Astrocyte (in vitro differentiated cells and primary cell): ENCODE measurements around the gene B3GALT6. TPM values are rescaled to one million over a fixed set of nuclear protein-coding genes. Genes with fewer than 3 reads are reported as not detected.

Experiments used
- DNase-seq: peaks from one replicate; pipeline ENCODE4 v3.0.0-alpha.2; 2010; ENCODE audit warnings: low read depth
- FAIRE-seq: peaks from 2 replicates; lab custom pipeline; 2011; peaks lifted over from hg19 to GRCh38; lab: Jason Lieb, UNC
- H2AFZ ChIP-seq: 2 replicates; pipeline ENCODE4 v1.6.0; 2012; ENCODE audit warnings: low read depth, low read length, inconsistent platforms
- H3K27ac ChIP-seq: 2 replicates; pipeline ENCODE4 v1.5.1; 2011; ENCODE audit warnings: low read depth, low read length, inconsistent platforms
- H3K27me3 ChIP-seq: 2 replicates; pipeline ENCODE4 v1.6.0; 2011; ENCODE audit warnings: low read length, inconsistent platforms; ENCODE audit not compliant: insufficient read depth
- H3K36me3 ChIP-seq: 2 replicates; pipeline ENCODE4 v1.5.1; 2011; ENCODE audit warnings: low read length, inconsistent platforms; ENCODE audit not compliant: insufficient read depth
- H3K4me1 ChIP-seq: 2 replicates; pipeline ENCODE4 v1.5.1; 2011; ENCODE audit warnings: low read length, inconsistent platforms; ENCODE audit not compliant: insufficient read depth
- H3K4me2 ChIP-seq: 2 replicates; pipeline ENCODE4 v1.6.0; 2012; ENCODE audit warnings: low read length, inconsistent platforms
- H3K4me3 ChIP-seq: 2 replicates; pipeline ENCODE4 v1.5.1; 2011; ENCODE audit warnings: low read depth, mild to moderate bottlenecking, low read length, inconsistent platforms; ENCODE audit not compliant: insufficient read depth
- H3K79me2 ChIP-seq: 2 replicates; pipeline ENCODE4 v1.6.0; 2012; ENCODE audit warnings: mild to moderate bottlenecking, low read length, inconsistent platforms; ENCODE audit not compliant: insufficient read depth
- H3K9ac ChIP-seq: 2 replicates; pipeline ENCODE4 v1.6.0; 2012; ENCODE audit warnings: mild to moderate bottlenecking, low read length, inconsistent platforms
- H3K9me3 ChIP-seq: 2 replicates; pipeline ENCODE4 v1.5.1; 2012; ENCODE audit warnings: low read depth, mild to moderate bottlenecking, low read length, inconsistent platforms; ENCODE audit not compliant: insufficient read depth
- H4K20me1 ChIP-seq: 2 replicates; pipeline ENCODE4 v1.6.0; 2012; ENCODE audit warnings: low read length, inconsistent platforms; ENCODE audit not compliant: insufficient read depth
- H3K27ac Mint-ChIP-seq: one replicate; pipeline ENCODE4 v1.8.0; 2021; ENCODE audit warnings: mild to moderate bottlenecking, mixed read lengths; ENCODE audit not compliant: unreplicated experiment
- H3K27me3 Mint-ChIP-seq: one replicate; pipeline ENCODE4 v1.8.0; 2021; ENCODE audit warnings: low read depth, mixed read lengths; ENCODE audit not compliant: unreplicated experiment
- H3K36me3 Mint-ChIP-seq: one replicate; pipeline ENCODE4 v1.8.0; 2021; ENCODE audit warnings: low read depth, mixed read lengths; ENCODE audit not compliant: unreplicated experiment
- H3K4me1 Mint-ChIP-seq: one replicate; pipeline ENCODE4 v1.8.0; 2021; ENCODE audit warnings: low read depth, mixed read lengths; ENCODE audit not compliant: unreplicated experiment
- H3K4me3 Mint-ChIP-seq: one replicate; pipeline ENCODE4 v1.8.0; 2021; ENCODE audit warnings: mild to moderate bottlenecking, moderate library complexity, mixed read lengths; ENCODE audit not compliant: unreplicated experiment
- H3K9me3 Mint-ChIP-seq: one replicate; pipeline ENCODE4 v1.8.0; 2021; ENCODE audit warnings: mild to moderate bottlenecking, mixed read lengths; ENCODE audit not compliant: unreplicated experiment
- EZH2 ChIP-seq: IDR thresholded peaks from 2 replicates; pipeline ENCODE4 v1.6.1; 2012; ENCODE audit warnings: mild to moderate bottlenecking, low read length, inconsistent platforms; ENCODE audit not compliant: insufficient read depth
- total RNA-seq: library from RNA; stranded (reverse); gene quantifications from 2 replicates; pipeline ENCODE4 v1.2.1, GENCODE V29; 2021
- TF ChIP-seq, protein P1 (sequence below): IDR thresholded peaks from 2 replicates; pipeline ENCODE4 v1.5.1; 2011; ENCODE audit warnings: low read depth, mild to moderate bottlenecking, inconsistent platforms, low read length, moderate library complexity; ENCODE audit not compliant: insufficient read depth

B3GALT6 gene
- total RNA-seq, 1 donor from 2014 or later: 22.4 TPM

DNA sequence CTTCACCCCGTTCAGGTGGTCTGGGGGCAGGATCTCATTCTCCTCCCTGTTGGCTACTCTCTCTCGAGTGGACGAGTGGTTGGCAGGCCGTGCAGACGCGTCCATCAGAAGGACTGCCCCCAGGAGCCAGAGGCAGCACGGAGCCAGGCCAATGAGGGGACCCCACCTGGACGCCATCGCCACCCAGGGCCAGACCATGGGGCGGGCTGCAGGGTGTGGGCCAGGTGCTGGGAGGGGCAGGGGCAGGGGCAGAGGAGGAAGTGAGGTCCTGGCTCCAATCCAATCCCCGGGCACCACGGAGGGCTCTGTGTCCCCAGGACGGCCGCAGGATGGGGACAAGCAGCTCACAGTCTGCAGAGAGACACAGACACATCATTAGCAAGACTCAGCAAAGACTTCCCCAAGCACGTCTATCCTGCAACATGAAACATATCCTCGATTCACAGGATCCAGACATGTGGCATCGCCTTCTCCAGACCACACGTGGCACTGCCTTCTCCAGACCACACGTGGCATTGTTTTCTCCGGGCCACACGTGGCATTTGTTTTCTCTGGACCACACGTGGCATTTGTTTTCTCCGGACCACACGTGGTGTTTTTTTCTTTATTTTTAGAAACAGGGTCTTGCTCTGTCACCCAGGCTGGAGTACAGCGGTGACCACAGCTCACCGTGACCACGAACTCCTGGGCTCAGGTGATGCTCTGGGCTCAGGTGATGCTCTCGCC is 3.3 kb upstream of the B3GALT6 start:
- Histone ChIP-seq H3K4me3 (no peak overlapping the region), H3K4me1 (peaks cover 14% of the 10 kb centered on the region), H3K9me3 (peaks cover 9% of the 10 kb centered on the region), H3K27me3 (no peaks in the 10 kb centered on the region), H3K27ac (no peak overlapping the region), H3K4me2 (no peak overlapping the region), H4K20me1 (peaks cover 64% of the 10 kb centered on the region), H3K36me3 (no peaks in the 10 kb centered on the region), H2AFZ (no peak overlapping the region), H3K79me2 (peaks cover 92% of the 10 kb centered on the region), H3K9ac (no peak overlapping the region)
- no peak overlapping the region for H3K4me3 Mint-ChIP-seq
- peaks cover 13% of the 10 kb centered on the region for H3K36me3 Mint-ChIP-seq
- TF ChIP-seq EZH2: no peak
- TF ChIP-seq, protein P1, sequence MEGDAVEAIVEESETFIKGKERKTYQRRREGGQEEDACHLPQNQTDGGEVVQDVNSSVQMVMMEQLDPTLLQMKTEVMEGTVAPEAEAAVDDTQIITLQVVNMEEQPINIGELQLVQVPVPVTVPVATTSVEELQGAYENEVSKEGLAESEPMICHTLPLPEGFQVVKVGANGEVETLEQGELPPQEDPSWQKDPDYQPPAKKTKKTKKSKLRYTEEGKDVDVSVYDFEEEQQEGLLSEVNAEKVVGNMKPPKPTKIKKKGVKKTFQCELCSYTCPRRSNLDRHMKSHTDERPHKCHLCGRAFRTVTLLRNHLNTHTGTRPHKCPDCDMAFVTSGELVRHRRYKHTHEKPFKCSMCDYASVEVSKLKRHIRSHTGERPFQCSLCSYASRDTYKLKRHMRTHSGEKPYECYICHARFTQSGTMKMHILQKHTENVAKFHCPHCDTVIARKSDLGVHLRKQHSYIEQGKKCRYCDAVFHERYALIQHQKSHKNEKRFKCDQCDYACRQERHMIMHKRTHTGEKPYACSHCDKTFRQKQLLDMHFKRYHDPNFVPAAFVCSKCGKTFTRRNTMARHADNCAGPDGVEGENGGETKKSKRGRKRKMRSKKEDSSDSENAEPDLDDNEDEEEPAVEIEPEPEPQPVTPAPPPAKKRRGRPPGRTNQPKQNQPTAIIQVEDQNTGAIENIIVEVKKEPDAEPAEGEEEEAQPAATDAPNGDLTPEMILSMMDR: no peak
- H3K27me3 Mint-ChIP-seq: no peaks in the 10 kb centered on the region
- H3K27ac Mint-ChIP-seq: no peak overlapping the region
- no peaks in the 10 kb centered on the region for H3K9me3 Mint-ChIP-seq
- FAIRE-seq (no peak), DNase-seq (no peak)
- H3K4me1 Mint-ChIP-seq: peaks cover 10% of the 10 kb centered on the region

DNA sequence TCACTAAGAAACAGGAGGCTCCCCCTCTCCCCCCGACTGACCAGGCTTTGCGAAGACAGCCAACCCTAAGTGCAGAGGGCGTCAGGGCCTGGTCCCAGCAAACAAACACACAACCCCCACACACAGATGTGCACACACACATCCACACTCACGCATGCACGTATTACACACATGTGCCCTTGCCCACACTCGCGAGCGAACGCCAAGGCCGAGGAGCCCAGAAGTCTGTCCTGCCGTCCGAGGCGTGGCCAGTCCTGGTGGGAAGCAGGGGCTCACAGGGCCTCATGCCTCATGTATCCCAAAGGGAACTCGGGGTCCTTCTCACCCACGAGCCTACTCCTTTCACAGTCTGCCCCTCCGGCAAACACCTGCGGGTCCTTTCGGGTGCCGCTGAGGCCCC is 2.3 kb upstream of the B3GALT6 start:
- H3K36me3 Mint-ChIP-seq: peaks cover 13% of the 10 kb centered on the region
- no peaks in the 10 kb centered on the region for H3K27me3 ChIP-seq
- no peak overlapping the region for H3K9ac ChIP-seq
- DNase-seq: no peak
- no peak overlapping the region for H2AFZ ChIP-seq
- no peak overlapping the region for H3K27ac ChIP-seq
- no peak overlapping the region for H3K4me3 ChIP-seq
- peaks cover 9% of the 10 kb centered on the region for H3K9me3 ChIP-seq
- peaks cover 93% of the 10 kb centered on the region for H3K79me2 ChIP-seq
- no peaks in the 10 kb centered on the region for H3K27me3 Mint-ChIP-seq
- H3K27ac Mint-ChIP-seq: peak overlapping the region; percentile 50
- TF ChIP-seq EZH2: no peak
- TF ChIP-seq, protein P1: no peak
- no peaks in the 10 kb centered on the region for H3K36me3 ChIP-seq
- FAIRE-seq: no peak
- H3K9me3 Mint-ChIP-seq: peaks cover 2% of the 10 kb centered on the region
- peak overlapping the region; percentile 96 for H3K4me2 ChIP-seq
- peaks cover 13% of the 10 kb centered on the region for H3K4me1 Mint-ChIP-seq
- H3K4me3 Mint-ChIP-seq: peak overlapping the region; percentile 68
- H4K20me1 ChIP-seq: peaks cover 66% of the 10 kb centered on the region
- H3K4me1 ChIP-seq: peaks cover 14% of the 10 kb centered on the region
